ENCODE data around the gene AADACL4. TPM values are rescaled to one million over a fixed set of nuclear protein-coding genes. Genes with fewer than 3 reads are reported as not detected.

AADACL4 gene
- total and polyA plus RNA-seq, 2 experiments from 2014 or later: not detected

- peaks cover 78% of the 10 kb centered on the region for H3K4me1 ChIP-seq (ENCODE audit: insufficient read depth)
- peak within 1 kb of the TSS; percentile 45; the same call in 1 of the 2 replicates for H3K27ac Mint-ChIP-seq
- peak within 1 kb of the TSS; percentile 99 for H3K27ac ChIP-seq (ENCODE audit: low read depth)
Observed at GRCh38 chr1:12715896-12716437, 72.1 kb downstream of the AADACL4 start, which contains the start of gene AADACL3. AADACL3 (plus strand) TSS chr1:12716110; CDS start chr1:12716177, 67 bp downstream.

More at GRCh38 chr1:12715896-12716437, 72.1 kb downstream of the AADACL4 start, which contains the start of gene AADACL3:
- ATAC-seq (peak; percentile 21; the same call in 2 of the 3 replicates), DNase-seq (ENCODE audit: low spot score) (no peak)
- Histone ChIP-seq H3K36me3 (ENCODE audit: insufficient read depth) (no peaks in the 10 kb centered on the region), H3K27me3 (ENCODE audit: insufficient read depth) (no peaks in the 10 kb centered on the region), H2AFZ (peak within 1 kb of the TSS; percentile 14; the same call in 1 of the 2 replicates), H3F3A (replicated peaks; ENCODE audit: low read depth) (peaks cover 6% of the 10 kb centered on the region), H3K4me3 (peak within 1 kb of the TSS; percentile 25), H4K20me1 (replicated peaks; ENCODE audit: insufficient read depth) (no peaks in the 10 kb centered on the region), H3K9me2 (ENCODE audit: insufficient read depth) (peaks cover 4% of the 10 kb centered on the region), H3K4me2 (peak within 1 kb of the TSS; percentile 67), H3K79me2 (replicated peaks; ENCODE audit: insufficient read depth) (no peaks in the 10 kb centered on the region)
- Mint-ChIP-seq H3K27me3 (ENCODE audit: insufficient read depth, low read depth, poor library complexity) (peaks cover 9% of the 10 kb centered on the region), H3K36me3 (ENCODE audit: low read depth) (no peaks in the 10 kb centered on the region), H3K4me3 (no peak within 1 kb of the TSS; the same call in 2 of the 3 replicates), H3K4me1 (peaks cover 66% of the 10 kb centered on the region), H3K9me3 (no peaks in the 10 kb centered on the region)
- no peak for TF ChIP-seq EZH2 (IDR thresholded peaks at IDR 0.05; ENCODE audit: low read depth, unreplicated experiment)
- TF ChIP-seq EZH2phosphoT487 (IDR thresholded peaks at IDR 0.05; ENCODE audit: unreplicated experiment): no peak
- no peak for TF ChIP-seq STAT1 (IDR thresholded peaks at IDR 0.05; ENCODE audit: unreplicated experiment)
- TF ChIP-seq ZNF114 (CRISPR knock-in tag; IDR thresholded peaks at IDR 0.05): no peak
- TF ChIP-seq, protein P1, sequence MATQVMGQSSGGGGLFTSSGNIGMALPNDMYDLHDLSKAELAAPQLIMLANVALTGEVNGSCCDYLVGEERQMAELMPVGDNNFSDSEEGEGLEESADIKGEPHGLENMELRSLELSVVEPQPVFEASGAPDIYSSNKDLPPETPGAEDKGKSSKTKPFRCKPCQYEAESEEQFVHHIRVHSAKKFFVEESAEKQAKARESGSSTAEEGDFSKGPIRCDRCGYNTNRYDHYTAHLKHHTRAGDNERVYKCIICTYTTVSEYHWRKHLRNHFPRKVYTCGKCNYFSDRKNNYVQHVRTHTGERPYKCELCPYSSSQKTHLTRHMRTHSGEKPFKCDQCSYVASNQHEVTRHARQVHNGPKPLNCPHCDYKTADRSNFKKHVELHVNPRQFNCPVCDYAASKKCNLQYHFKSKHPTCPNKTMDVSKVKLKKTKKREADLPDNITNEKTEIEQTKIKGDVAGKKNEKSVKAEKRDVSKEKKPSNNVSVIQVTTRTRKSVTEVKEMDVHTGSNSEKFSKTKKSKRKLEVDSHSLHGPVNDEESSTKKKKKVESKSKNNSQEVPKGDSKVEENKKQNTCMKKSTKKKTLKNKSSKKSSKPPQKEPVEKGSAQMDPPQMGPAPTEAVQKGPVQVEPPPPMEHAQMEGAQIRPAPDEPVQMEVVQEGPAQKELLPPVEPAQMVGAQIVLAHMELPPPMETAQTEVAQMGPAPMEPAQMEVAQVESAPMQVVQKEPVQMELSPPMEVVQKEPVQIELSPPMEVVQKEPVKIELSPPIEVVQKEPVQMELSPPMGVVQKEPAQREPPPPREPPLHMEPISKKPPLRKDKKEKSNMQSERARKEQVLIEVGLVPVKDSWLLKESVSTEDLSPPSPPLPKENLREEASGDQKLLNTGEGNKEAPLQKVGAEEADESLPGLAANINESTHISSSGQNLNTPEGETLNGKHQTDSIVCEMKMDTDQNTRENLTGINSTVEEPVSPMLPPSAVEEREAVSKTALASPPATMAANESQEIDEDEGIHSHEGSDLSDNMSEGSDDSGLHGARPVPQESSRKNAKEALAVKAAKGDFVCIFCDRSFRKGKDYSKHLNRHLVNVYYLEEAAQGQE (IDR thresholded peaks at IDR 0.05; ENCODE audit: unreplicated experiment): no peak
- no peak for TF ChIP-seq ZNF331 (CRISPR knock-in tag; IDR thresholded peaks at IDR 0.05; ENCODE audit: low read depth)
- TF ChIP-seq, protein P2, sequence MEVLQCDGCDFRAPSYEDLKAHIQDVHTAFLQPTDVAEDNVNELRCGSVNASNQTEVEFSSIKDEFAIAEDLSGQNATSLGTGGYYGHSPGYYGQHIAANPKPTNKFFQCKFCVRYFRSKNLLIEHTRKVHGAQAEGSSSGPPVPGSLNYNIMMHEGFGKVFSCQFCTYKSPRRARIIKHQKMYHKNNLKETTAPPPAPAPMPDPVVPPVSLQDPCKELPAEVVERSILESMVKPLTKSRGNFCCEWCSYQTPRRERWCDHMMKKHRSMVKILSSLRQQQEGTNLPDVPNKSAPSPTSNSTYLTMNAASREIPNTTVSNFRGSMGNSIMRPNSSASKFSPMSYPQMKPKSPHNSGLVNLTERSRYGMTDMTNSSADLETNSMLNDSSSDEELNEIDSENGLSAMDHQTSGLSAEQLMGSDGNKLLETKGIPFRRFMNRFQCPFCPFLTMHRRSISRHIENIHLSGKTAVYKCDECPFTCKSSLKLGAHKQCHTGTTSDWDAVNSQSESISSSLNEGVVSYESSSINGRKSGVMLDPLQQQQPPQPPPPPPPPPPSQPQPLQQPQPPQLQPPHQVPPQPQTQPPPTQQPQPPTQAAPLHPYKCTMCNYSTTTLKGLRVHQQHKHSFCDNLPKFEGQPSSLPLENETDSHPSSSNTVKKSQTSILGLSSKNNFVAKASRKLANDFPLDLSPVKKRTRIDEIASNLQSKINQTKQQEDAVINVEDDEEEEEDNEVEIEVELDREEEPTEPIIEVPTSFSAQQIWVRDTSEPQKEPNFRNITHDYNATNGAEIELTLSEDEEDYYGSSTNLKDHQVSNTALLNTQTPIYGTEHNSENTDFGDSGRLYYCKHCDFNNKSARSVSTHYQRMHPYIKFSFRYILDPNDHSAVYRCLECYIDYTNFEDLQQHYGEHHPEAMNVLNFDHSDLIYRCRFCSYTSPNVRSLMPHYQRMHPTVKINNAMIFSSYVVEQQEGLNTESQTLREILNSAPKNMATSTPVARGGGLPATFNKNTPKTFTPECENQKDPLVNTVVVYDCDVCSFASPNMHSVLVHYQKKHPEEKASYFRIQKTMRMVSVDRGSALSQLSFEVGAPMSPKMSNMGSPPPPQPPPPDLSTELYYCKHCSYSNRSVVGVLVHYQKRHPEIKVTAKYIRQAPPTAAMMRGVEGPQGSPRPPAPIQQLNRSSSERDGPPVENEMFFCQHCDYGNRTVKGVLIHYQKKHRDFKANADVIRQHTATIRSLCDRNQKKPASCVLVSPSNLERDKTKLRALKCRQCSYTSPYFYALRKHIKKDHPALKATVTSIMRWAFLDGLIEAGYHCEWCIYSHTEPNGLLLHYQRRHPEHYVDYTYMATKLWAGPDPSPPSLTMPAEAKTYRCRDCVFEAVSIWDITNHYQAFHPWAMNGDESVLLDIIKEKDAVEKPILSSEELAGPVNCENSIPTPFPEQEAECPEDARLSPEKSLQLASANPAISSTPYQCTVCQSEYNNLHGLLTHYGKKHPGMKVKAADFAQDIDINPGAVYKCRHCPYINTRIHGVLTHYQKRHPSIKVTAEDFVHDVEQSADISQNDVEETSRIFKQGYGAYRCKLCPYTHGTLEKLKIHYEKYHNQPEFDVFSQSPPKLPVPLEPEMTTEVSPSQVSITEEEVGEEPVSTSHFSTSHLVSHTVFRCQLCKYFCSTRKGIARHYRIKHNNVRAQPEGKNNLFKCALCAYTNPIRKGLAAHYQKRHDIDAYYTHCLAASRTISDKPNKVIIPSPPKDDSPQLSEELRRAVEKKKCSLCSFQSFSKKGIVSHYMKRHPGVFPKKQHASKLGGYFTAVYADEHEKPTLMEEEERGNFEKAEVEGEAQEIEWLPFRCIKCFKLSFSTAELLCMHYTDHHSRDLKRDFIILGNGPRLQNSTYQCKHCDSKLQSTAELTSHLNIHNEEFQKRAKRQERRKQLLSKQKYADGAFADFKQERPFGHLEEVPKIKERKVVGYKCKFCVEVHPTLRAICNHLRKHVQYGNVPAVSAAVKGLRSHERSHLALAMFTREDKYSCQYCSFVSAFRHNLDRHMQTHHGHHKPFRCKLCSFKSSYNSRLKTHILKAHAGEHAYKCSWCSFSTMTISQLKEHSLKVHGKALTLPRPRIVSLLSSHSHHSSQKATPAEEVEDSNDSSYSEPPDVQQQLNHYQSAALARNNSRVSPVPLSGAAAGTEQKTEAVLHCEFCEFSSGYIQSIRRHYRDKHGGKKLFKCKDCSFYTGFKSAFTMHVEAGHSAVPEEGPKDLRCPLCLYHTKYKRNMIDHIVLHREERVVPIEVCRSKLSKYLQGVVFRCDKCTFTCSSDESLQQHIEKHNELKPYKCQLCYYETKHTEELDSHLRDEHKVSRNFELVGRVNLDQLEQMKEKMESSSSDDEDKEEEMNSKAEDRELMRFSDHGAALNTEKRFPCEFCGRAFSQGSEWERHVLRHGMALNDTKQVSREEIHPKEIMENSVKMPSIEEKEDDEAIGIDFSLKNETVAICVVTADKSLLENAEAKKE (CRISPR knock-in tag; IDR thresholded peaks at IDR 0.05): no peak
- no peak for TF ChIP-seq JUNB (IDR thresholded peaks at IDR 0.05; ENCODE audit: unreplicated experiment)
- TF ChIP-seq, protein P3, sequence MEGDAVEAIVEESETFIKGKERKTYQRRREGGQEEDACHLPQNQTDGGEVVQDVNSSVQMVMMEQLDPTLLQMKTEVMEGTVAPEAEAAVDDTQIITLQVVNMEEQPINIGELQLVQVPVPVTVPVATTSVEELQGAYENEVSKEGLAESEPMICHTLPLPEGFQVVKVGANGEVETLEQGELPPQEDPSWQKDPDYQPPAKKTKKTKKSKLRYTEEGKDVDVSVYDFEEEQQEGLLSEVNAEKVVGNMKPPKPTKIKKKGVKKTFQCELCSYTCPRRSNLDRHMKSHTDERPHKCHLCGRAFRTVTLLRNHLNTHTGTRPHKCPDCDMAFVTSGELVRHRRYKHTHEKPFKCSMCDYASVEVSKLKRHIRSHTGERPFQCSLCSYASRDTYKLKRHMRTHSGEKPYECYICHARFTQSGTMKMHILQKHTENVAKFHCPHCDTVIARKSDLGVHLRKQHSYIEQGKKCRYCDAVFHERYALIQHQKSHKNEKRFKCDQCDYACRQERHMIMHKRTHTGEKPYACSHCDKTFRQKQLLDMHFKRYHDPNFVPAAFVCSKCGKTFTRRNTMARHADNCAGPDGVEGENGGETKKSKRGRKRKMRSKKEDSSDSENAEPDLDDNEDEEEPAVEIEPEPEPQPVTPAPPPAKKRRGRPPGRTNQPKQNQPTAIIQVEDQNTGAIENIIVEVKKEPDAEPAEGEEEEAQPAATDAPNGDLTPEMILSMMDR (conservative IDR thresholded peaks at IDR 0.05; ENCODE audit: low read depth in 2 of 2): no peak
- TF ChIP-seq, protein P4, sequence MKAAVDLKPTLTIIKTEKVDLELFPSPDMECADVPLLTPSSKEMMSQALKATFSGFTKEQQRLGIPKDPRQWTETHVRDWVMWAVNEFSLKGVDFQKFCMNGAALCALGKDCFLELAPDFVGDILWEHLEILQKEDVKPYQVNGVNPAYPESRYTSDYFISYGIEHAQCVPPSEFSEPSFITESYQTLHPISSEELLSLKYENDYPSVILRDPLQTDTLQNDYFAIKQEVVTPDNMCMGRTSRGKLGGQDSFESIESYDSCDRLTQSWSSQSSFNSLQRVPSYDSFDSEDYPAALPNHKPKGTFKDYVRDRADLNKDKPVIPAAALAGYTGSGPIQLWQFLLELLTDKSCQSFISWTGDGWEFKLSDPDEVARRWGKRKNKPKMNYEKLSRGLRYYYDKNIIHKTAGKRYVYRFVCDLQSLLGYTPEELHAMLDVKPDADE (IDR thresholded peaks at IDR 0.05): no peak
- no peak for TF ChIP-seq NANOG (IDR thresholded peaks at IDR 0.05; ENCODE audit: borderline replicate concordance)
- TF ChIP-seq POLR2AphosphoS5 (IDR thresholded peaks at IDR 0.05; ENCODE audit: low read depth): no peak
- no peak for TF ChIP-seq CREB1 (CRISPR knock-in tag; IDR thresholded peaks at IDR 0.05; ENCODE audit: low read depth)

Measured in GM23338 (cell line).